Mucosa of gallbladder (tissue), 1 donor: ENCODE results near the gene PSMB4. TPM values are rescaled to one million over a fixed set of nuclear protein-coding genes. Genes with fewer than 3 reads are reported as not detected.

ENCODE experiments used
- DNase-seq: peaks from one replicate; pipeline ENCODE4 v3.0.0-alpha.2; 2020; ENCODE audit warnings: low spot score
- total RNA-seq: library from RNA; stranded (reverse); gene quantifications from one replicate; pipeline ENCODE4 v1.2.1, GENCODE V29; 2021
- donor health status: DM: no; HTN: no; CAD: no.

The PSMB4 gene
- total RNA-seq, 1 donor from 2014 or later = 195 TPM

DNA sequence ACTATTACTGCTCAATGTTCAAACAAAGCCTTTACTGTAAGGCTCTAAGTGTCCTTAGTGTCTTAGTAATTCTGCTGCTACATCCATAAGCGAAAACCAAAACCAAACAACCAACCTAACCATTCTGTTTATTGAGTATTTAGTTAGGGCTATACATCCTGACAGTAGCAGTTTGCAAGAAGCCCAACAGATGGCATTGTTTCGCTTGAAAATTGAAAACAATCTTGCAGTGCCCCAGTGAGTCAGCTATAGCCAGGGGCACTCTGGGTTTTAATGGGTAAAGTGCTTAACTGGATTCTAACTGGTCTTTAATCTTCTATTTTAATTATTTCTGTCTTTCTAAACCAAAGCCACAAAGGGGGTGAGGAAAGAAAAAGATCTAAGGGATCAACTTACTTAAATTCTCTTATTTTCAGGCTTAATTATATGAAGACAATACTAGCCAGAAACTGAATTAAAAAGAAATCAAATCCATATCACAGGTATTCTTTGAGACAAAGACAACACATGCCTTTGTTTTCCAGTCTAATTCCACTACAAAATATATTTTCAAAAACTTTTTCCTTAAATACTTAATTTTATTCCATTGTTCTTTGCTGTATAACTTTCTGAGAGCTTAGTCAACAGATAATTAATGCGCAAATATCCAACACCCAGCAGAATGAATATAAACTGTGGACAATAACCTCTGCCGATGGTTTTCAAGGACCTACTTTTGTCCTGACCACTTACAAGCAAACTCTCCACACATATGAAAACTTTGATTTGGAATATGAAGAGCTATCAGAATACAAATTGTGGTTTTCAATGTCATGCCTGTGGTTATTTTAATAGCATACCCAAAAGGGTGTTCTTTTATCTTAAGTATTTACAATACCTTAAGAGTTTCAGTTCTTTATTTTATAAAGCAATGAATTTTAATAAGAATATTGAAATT, 44.7 kb downstream of the PSMB4 start:
- peak; percentile 75 for DNase-seq

GRCh38 chr1:151444783-151445177, 45.4 kb downstream of the PSMB4 start:
- no peak for DNase-seq

DNA sequence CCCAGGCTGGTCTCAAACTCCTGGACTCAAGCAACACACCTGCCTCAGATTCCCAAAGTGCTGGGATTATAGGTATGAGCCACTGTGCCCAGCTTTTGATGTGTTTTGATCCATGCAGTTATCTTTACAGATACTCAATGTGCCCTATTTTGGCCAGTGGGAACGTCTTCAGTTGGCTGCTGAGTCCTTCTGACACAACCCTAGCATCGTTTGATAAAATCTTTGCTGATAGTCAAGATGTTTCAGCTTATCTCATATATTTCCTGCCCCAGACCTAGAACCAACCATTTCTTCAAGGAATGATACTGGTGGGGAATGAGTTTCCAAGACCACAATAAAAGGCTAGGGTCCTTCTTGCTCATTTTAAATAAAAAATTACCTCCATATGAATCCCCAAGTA, 48.3 kb downstream of the PSMB4 start:
- DNase-seq = no peak

Other genes with a start within 250 kb of the PSMB4 start
- 4.6 TPM for gene TNFAIP8L2, start 242.9 kb upstream of the PSMB4 start, total RNA-seq
- 11.5 TPM for gene LYSMD1, start 233.7 kb upstream of the PSMB4 start, total RNA-seq
- gene SCNM1, start 233.4 kb upstream of the PSMB4 start, total RNA-seq = 36.4 TPM
- gene TMOD4, start 223.6 kb upstream of the PSMB4 start, total RNA-seq = 0.78 TPM
- gene VPS72, start 209.4 kb upstream of the PSMB4 start, total RNA-seq = 43.8 TPM
- gene PIP5K1A, start 201.0 kb upstream of the PSMB4 start, total RNA-seq = 41.8 TPM
- 125 TPM for gene PSMD4, start 144.8 kb upstream of the PSMB4 start, total RNA-seq
- gene ZNF687, start 117.3 kb upstream of the PSMB4 start, total RNA-seq = 40.4 TPM
- gene PI4KB, start 72.2 kb upstream of the PSMB4 start, total RNA-seq = 71.4 TPM
- gene RFX5, start 52.3 kb upstream of the PSMB4 start, total RNA-seq = 50.9 TPM
- gene SELENBP1, start 26.9 kb upstream of the PSMB4 start, total RNA-seq = 180 TPM
- gene POGZ, start 59.9 kb downstream of the PSMB4 start, total RNA-seq = 108 TPM
- gene CGN, start 111.8 kb downstream of the PSMB4 start, total RNA-seq = 91.9 TPM
- gene TUFT1, start 140.7 kb downstream of the PSMB4 start, total RNA-seq = 16.5 TPM
- 58.3 TPM for gene SNX27, start 212.5 kb downstream of the PSMB4 start, total RNA-seq